ENCODE measurements around the gene COL5A2.

COL5A2 gene

GRCh38 chr2:189000221-189000620 lies 179.3 kb downstream of the COL5A2 start:
- Histone ChIP-seq H3K4me3 (ENCODE audit: severe bottlenecking) (no peak overlapping the region), H3K27ac (ENCODE audit: poor library complexity, severe bottlenecking) (no peak overlapping the region), H3K4me1 (ENCODE audit: insufficient read depth, poor library complexity, severe bottlenecking) (peaks cover 6% of the 10 kb centered on the region), H3K27me3 (ENCODE audit: insufficient read depth, poor library complexity, severe bottlenecking) (no peaks in the 10 kb centered on the region), H3K9me3 (ENCODE audit: severe bottlenecking) (no peaks in the 10 kb centered on the region), H3K36me3 (ENCODE audit: low read depth) (no peaks in the 10 kb centered on the region)
- TF ChIP-seq CTCF (IDR thresholded peaks at IDR 0.05; ENCODE audit: poor library complexity, severe bottlenecking), result no peak
- DNase-seq (ENCODE audit: low spot score) (no peak), ATAC-seq (ENCODE audit: low read depth) (no peak)

GRCh38 chr2:188997263-188997662 lies 182.3 kb downstream of the COL5A2 start:
- Histone ChIP-seq H3K4me3 (ENCODE audit: severe bottlenecking) (no peak overlapping the region), H3K27ac (ENCODE audit: poor library complexity, severe bottlenecking) (no peak overlapping the region), H3K36me3 (ENCODE audit: low read depth) (no peaks in the 10 kb centered on the region), H3K9me3 (ENCODE audit: severe bottlenecking) (no peaks in the 10 kb centered on the region), H3K4me1 (ENCODE audit: insufficient read depth, poor library complexity, severe bottlenecking) (peaks cover 6% of the 10 kb centered on the region), H3K27me3 (ENCODE audit: insufficient read depth, poor library complexity, severe bottlenecking) (no peaks in the 10 kb centered on the region)
- TF ChIP-seq CTCF (IDR thresholded peaks at IDR 0.05; ENCODE audit: poor library complexity, severe bottlenecking), result no peak
- DNase-seq (ENCODE audit: low spot score) (no peak), ATAC-seq (ENCODE audit: low read depth) (no peak)

- no peaks in the 10 kb centered on the region for H3K9me3 ChIP-seq (ENCODE audit: severe bottlenecking)
- H3K4me3 ChIP-seq (ENCODE audit: severe bottlenecking), result no peak overlapping the region
- no peak overlapping the region for H3K27ac ChIP-seq (ENCODE audit: poor library complexity, severe bottlenecking)
- no peaks in the 10 kb centered on the region for H3K4me1 ChIP-seq (ENCODE audit: insufficient read depth, poor library complexity, severe bottlenecking)
- TF ChIP-seq CTCF (IDR thresholded peaks at IDR 0.05; ENCODE audit: poor library complexity, severe bottlenecking), result no peak
- H3K36me3 ChIP-seq (ENCODE audit: low read depth), result no peaks in the 10 kb centered on the region
- ATAC-seq (ENCODE audit: low read depth), result no peak
- no peaks in the 10 kb centered on the region for H3K27me3 ChIP-seq (ENCODE audit: insufficient read depth, poor library complexity, severe bottlenecking)
- DNase-seq (ENCODE audit: low spot score), result no peak
Observed at GRCh38 chr2:188993247-188993646, 186.3 kb downstream of the COL5A2 start.

GRCh38 chr2:188986839-188987238 lies 192.7 kb downstream of the COL5A2 start:
- H3K4me3 ChIP-seq (ENCODE audit: severe bottlenecking), result no peak overlapping the region

More at GRCh38 chr2:188986839-188987238, 192.7 kb downstream of the COL5A2 start:
- no peaks in the 10 kb centered on the region for H3K27me3 ChIP-seq (ENCODE audit: insufficient read depth, poor library complexity, severe bottlenecking)
- no peaks in the 10 kb centered on the region for H3K36me3 ChIP-seq (ENCODE audit: low read depth)
- no peak for TF ChIP-seq CTCF (IDR thresholded peaks at IDR 0.05; ENCODE audit: poor library complexity, severe bottlenecking)
- H3K27ac ChIP-seq (ENCODE audit: poor library complexity, severe bottlenecking), result no peak overlapping the region
- ATAC-seq (ENCODE audit: low read depth) (no peak), DNase-seq (ENCODE audit: low spot score) (no peak)
- no peaks in the 10 kb centered on the region for H3K4me1 ChIP-seq (ENCODE audit: insufficient read depth, poor library complexity, severe bottlenecking)
- H3K9me3 ChIP-seq (ENCODE audit: severe bottlenecking), result no peaks in the 10 kb centered on the region

Measured in RWPE2 (cell line).